GM12864 (cell line): Measurements from ENCODE around the gene PUM2.

Experiments used
- DNase-seq: peaks from one replicate; pipeline ENCODE4 v3.0.0-alpha.2; 2011; ENCODE audit warnings: low read depth
- H3K4me3 ChIP-seq: 2 replicates; pipeline ENCODE4 v1.5.1; 2011; ENCODE audit warnings: mild to moderate bottlenecking, low read depth, low read length, control low read depth
- TF ChIP-seq, protein P1 (sequence below): IDR thresholded peaks from 2 replicates; pipeline ENCODE4 v1.5.1; 2011; ENCODE audit warnings: low read depth, mild to moderate bottlenecking, moderate library complexity, low read length, control low read depth, inconsistent platforms; ENCODE audit errors: missing control alignments

Gene PUM2

GRCh38 chr2:20221555-20221973, 129.1 kb downstream of the PUM2 start:
- TF ChIP-seq, protein P1, sequence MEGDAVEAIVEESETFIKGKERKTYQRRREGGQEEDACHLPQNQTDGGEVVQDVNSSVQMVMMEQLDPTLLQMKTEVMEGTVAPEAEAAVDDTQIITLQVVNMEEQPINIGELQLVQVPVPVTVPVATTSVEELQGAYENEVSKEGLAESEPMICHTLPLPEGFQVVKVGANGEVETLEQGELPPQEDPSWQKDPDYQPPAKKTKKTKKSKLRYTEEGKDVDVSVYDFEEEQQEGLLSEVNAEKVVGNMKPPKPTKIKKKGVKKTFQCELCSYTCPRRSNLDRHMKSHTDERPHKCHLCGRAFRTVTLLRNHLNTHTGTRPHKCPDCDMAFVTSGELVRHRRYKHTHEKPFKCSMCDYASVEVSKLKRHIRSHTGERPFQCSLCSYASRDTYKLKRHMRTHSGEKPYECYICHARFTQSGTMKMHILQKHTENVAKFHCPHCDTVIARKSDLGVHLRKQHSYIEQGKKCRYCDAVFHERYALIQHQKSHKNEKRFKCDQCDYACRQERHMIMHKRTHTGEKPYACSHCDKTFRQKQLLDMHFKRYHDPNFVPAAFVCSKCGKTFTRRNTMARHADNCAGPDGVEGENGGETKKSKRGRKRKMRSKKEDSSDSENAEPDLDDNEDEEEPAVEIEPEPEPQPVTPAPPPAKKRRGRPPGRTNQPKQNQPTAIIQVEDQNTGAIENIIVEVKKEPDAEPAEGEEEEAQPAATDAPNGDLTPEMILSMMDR: no peak
- no peak for DNase-seq

DNA sequence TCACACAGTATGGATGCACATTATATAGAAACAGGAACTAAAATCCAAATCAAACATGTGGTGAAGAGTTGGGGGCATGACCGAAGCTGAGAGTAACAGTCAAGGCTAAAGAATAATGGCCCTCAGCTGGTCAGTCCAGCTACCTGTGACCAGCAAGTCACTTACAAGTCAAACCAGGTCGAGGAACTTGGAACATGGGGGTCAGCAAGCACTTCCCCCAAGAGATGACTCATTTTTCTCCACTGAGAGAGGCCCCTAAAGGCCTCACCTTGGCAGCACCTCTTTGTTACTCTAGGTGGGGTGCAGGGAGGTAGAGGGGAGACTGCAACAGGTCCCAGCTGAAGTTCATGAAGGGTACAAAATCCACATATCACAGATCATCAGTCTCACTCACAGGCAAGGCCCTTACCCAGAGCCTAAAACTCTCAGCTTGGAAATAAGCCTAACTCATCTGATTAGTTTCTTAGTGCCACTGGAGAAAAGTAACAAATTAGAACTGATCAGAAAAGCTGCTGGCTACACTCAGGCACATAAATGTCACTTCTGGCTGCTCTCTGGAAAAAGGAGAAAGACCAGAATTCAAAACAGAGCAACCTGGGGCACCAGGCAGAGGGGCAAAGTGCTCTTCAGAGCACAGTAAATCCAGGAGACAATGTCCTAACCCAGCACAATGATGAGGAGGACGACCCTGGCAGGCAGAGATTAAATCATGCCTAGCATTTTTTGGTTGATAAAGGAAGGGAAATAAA, 129.7 kb downstream of the PUM2 start:
- no peak overlapping the region for H3K4me3 ChIP-seq

More at GRCh38 chr2:20221555-20221973, 129.1 kb downstream of the PUM2 start:
- no peak overlapping the region for H3K4me3 ChIP-seq

GRCh38 chr2:20219763-20220380, 130.8 kb downstream of the PUM2 start:
- no peak overlapping the region for H3K4me3 ChIP-seq
- TF ChIP-seq, protein P1: no peak
- DNase-seq: no peak

More for the DNA sequence above, 129.7 kb downstream of the PUM2 start:
- no peak for DNase-seq
- TF ChIP-seq, protein P1: no peak

GRCh38 chr2:20218331-20219320, 132.0 kb downstream of the PUM2 start:
- H3K4me3 ChIP-seq: no peak overlapping the region
- no peak for DNase-seq
- TF ChIP-seq, protein P1: no peak

- no peak for DNase-seq
- TF ChIP-seq, protein P1: no peak
- H3K4me3 ChIP-seq: no peak overlapping the region
These were observed 133.3 kb downstream of the PUM2 start for GRCh38 chr2:20217041-20217970.
